GM18861 (cell line): ENCODE measurements around the gene MYO1E.
"Not testable (repeated sequence)": the region's sequence is repeated elsewhere in the genome, so short reads cannot be mapped to it uniquely, and the experiment has no call there.

Source experiments
- ATAC-seq: cut with Tn5 transposase; IDR thresholded peaks from one replicate; pipeline ENCODE4 v1.9.1; 2021; ENCODE audit not compliant: unreplicated experiment

Gene MYO1E

DNA sequence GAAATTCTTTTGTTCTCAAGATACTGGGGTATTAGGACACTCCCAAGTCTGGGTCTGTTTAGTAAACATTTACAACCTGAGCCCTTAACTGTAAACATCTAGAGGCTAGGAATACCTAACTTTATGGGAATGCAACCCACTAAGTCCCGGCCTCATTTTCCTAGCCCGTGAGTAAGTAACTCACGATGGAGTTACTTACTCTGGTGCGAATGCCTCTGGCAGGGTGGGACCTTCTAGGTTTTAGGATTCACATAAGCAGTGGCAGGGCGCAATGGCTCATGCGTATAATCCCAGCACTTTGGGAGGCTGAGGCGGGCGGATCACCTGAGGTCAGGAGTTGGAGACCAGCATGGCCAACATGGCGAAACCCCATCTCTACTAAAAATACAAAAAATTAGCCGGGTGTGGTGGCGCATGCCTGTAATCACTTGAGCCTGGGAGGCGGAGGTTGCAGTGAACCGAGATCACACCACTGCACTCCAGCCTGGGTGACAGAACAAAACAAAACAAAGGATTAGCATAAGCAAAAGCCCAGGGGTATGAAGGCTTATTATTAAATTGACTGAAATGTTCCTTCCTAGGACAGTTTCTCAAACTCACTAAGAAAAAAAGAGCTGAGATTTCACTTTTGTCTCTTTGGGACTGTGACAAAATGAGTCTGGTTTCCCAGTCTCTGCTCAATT lies 14.7 kb upstream of the MYO1E start:
- not testable (repeated sequence) for ATAC-seq

DNA sequence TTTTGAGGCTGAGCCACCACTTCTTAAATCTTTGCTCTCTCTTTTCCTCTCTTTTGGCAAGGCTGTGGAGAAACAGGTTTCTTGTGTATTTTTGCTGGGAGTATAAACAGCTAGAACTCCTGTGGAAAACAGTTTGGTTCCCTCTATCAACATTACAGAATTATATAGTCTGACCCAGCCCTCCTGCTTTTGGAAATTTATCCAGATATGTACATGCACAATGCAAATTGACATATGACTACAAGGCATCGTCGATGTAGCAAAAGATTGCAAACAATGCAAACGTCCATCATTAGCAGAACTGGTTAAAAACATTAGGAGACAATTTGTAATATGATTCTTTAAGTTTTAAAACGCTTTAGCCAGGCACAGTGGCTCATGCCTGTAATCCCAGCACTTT lies 12.5 kb upstream of the MYO1E start:
- ATAC-seq, result no peak

DNA sequence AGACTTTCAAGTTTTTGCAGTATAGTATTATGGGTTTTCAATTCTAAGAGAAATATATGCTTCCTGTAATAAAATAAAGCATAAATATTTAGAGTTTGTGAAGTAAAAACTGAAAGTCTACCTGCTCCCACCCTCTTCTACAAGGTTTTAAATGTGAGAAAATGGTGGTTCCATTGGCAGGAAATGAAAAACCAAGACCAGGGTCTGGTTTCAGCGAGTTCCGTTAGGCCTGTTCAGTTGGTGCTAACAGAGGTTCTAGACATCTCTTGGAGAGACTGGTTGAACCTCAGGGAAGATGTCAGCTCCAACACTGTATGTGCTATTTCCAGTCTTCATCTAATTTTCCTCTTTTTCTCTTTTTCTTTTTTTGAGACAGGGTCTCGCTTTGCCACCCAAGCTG lies 11.8 kb upstream of the MYO1E start:
- no peak for ATAC-seq

DNA sequence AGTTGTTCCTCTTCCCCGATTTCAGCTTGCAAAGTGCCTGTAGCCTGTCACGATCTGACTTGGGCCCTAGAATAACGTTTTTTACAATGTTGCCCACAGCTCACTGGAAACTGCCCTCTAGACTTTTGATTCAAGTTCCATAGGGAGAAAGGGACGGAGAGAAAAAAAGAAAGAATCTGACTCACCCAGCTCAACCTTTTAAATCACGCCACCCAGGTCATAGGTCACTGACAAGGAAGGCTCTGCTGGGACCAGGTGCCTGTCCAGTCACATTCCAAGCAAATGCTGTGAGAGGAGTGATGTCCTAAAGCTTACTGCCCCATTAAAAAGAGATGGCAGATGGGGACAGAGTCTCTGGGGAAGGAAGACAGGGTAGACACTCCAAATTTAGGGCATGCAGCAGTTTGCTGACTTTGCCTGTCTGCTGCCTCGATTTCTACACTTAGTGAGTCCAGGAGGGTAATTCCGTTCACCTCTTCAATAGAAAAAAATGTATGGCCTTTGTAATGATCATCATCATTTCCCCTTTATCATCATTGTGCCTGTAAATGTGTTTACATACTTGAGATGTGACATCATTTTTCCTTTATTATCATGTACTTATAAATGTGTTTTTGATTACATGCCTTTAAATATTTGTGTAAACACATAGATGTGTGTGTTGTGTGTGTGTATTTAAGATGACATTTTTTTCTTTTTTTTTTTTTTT lies 8.4 kb upstream of the MYO1E start:
- no peak for ATAC-seq

DNA sequence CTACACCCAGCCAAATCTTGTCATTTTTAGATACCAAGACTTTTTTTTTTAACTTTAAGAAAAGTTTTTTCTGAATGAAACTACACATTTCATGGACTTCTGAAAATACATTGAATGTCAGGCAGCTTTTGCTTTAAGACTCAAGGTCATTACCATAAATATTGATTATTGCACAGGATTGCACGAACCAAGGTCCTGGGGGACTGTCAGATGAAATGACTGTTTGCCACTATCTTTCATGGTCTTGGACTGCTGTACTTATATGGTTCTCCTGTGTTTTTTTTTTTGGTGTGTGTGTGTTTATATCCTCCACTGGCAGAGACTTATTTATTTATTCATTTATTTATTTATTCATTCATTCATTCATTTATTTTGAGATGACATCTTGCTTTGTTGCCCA lies 6.9 kb upstream of the MYO1E start:
- no peak for ATAC-seq

DNA sequence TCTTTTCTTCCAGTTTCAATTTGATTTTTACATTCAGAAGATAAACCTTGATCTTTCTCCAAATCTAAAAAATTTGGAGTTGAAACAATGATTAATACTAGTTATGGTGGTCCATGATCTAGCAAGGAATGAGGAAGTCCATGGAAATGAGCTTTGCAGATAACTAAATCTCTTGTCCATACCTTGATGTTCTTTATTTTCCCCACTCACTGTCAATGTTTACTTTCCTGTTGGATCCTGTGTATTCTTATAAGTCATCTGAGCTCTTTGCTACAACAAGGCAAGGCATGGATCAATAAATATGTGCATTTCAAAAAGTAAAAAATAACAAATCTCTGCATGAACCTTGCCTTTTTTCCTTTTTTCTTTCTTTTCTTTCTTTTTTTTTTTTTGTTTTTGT lies 6.2 kb upstream of the MYO1E start:
- ATAC-seq, result no peak

DNA sequence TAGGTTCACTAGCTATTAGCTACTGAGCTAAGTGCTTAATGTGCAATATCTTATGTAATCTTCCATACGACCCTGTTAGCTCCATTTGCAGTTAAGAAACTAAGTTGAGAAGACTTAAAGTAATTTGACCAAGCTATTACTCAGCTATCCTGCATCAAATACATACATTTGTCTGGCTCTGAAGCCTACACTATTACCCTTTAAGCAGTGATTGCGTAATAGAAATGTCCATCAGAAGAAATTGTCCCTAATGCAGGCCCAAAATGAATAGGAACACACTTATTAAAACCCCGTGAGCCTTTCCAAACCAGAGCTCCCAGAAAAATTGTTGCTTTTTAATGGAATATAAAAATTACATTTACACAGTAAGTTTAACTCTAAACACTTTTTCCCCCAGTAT lies 5.3 kb upstream of the MYO1E start:
- no peak for ATAC-seq

DNA sequence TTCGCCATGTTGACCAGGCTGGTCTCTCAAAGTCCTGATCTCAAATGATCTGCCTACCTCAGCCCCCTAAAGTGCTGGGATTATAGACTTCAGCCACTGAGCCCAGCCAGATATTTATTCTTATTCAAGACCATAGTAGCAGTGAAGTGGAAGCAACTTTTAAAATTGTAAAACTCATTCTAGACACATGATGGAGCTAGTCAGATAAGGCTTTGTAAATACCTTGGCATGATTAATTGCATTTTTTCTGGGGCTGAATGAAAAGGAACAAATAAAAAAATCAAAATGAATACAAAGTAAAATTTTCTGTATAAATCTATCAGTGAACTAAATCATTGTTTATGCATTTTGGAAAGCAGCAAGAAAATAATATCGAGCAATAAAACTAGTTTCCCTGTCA lies 4.1 kb upstream of the MYO1E start:
- ATAC-seq, result no peak

DNA sequence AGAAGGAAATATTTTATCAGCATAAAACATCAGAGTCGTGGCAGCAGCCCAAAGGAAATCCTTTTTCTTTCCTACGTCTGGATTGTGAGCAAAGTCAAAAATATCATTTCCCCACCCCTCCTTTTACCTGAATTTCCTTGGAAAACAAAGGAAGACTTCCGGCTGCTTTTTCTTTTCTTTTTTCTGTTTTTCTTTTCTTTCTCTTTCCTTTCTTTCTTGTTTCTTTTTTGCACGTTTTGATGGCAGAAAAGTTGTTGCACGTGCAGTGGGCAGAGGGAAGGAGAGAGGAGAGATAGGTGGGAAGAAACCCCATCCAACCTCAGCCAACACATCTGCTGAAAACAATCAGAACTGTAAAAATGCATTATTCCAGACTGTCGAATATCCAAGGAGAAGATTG lies 544 bp upstream of the MYO1E start:
- no peak for ATAC-seq

DNA sequence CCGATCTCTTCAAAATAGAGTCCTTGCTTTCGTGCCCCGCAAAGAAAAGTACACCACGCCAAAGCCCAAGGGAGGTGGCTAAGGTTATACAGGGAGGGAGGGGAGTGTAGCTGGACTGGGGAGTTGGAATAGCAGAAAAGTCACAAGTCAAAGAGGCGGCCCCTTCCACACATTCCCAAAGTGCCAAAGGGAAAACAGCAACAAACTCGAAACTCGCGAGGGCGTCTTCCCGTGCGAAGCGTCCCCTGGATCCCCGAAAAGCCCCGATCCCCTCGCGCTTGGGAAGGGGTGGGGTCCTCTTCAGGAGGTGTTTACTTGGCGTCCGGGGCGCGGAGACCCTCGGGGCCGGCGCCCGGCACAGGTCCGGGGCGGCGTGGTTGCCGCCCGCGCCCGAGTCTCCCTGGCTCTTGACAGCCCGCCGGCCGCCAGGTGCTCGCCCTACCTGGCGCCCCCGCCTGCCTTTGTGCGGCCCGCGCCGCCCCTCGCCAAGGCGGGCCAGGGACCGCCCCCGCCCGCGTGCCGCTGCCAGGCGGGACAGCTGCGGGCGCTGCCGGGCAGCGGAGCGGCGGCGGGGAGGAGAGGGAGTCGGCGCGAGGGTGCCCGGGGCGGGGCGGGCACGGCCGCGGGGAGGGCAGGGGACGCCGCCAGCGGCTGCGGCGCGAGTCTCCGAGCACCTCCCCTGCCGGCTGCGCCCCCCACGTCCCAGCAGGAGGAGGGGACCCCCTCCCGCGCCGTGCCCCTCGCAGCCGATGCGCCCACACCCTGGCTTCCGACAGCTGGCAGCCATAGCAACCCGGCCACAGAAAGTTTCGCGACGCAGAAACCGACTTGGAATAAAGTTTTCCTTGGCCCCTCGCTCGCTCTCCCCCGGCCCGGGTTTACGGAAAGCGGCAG lies 966 bp downstream of the MYO1E start:
- no peak for ATAC-seq

DNA sequence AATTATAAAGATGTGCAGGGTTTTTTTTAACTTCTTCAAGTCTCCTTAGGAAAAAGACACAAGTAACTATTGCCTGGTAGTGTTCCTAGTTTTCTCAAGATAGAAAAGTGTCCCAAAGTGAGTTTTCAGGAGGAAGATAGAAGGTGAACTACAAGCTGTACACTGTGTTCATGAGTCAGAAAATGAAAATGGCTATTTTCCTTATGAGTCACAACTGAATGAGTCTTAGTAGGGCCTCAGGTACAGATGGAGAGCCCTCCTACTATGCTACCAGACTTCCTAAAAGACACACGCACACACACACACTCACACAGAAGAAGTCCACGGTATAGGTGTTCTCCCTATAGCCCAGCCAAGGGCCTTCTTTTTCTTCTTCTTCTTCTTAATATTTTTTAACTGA lies 3.1 kb downstream of the MYO1E start:
- peak; percentile 28 for ATAC-seq

DNA sequence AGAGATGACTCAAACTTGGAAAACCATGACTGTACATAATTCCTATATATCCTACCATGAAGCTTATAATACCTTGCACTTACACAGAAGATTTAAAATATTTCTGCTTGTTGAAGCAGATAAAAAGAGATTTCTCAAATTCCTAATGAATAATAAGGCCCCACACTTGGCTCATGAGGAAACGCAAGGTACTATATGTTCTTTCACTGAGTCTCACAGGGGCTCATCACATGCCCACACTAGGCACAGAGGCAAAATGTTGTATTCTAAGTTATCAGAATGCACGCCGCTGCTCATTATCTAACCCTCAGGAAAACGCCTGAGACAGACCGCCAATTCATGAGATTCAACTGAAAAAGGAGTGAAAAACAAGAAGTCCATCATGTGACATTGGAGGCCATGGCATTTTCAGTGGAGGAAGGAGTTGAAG lies 5.6 kb downstream of the MYO1E start:
- no peak for ATAC-seq

DNA sequence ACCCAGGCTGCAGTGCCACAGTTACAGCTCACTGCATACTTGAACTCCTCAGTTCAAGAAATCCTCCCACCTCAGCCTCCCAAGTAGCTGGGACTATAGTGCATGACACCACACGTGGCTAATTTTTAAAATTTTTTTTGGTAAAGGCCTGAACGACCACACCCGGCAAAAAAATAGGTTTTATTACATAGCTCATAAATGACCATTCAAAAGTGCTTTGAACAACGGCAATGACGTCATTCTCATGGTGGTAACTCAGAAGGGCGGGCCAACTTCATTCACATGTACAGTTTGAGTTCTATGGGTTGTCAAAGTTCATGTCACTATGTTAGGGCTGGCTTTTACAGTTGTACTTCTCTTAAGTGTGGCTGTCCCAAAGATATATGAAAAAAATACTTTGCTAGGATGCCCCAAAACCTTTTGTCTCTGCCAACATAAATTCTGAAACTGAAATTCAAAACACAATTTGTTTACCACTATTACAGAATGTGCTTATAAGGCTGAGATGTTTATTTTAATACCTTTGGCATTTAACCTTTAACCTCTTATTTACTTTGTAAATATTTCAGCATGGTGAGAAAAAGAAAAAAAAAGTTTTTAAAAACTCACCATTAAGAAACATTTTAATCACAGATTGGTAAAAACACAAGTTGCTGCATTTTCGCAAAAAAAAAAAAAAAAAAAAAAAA lies 6.2 kb downstream of the MYO1E start:
- ATAC-seq, result no peak

DNA sequence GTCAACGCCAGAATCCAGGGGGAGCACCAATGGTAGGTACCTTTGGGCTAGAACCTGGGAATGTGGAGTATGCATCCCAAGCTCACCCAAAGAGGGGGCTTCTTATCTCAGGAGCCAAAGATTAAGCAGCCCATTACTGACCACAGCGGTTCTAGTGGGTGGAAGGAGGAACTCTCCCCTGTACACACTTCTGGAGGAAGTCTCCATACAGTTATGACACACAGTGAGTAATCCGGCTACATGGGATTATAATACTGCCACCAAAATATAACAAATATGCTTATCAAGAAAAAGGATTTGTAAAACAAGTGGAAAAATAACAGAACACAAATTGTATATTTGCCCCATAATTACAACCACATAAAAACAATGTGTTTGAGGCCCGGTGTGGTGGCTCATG lies 8.4 kb downstream of the MYO1E start:
- ATAC-seq, result no peak

DNA sequence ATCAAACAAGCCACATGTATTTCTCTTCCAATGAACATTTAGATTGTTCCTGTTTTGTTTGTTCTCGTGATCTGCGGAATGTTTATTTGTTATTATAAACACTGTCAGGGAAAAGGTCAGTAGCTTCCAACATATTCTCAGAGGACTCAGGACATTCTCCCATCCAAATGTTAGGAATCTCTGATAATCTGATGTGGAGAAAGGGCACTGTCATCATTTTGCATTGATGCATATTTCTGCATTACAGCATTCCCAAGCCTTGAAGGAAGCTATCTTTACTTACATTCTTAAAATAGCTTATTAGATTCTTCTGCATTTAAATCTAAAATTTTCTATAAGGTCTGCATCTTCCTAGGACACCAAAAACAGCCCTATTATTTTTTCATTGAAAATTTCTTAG lies 10.3 kb downstream of the MYO1E start:
- ATAC-seq, result no peak

DNA sequence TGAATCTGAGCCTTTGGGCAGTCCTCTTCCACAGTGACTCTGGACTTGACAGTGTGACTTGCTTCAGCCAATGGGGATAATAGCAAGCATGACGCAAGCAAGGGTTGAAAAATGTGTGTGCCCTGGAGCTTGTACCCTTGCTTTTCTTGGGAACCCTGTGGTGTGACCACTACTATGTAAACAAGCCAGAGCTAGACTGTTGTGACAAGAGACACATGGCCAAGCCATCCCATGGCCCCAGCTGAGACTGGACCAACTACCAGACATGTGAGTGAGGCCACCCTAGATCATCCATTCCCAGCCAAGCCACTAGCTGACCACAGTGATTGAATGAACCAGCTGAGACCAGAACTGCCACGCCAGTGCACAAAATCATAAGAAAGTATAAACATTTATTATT lies 11.8 kb downstream of the MYO1E start:
- ATAC-seq, result no peak

DNA sequence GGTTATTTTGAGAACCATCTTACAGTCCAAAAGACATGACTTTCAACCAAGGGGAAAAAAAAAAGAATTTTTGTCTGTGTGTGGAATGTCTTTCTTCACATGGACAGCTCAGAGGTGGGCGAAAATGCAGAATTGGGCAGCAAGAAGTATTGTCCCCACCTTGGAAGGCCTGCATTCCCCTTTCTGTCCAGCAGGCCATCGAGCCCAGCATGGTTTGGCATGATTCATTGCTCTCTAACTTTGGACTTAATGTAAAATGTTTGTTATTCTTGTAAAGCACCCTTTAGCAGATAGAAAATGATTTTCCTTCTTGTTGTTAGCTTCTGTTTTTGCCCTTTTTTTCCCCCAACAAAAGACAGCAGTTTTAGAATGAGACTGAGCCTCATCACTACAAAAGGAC lies 12.4 kb downstream of the MYO1E start:
- ATAC-seq, result no peak

DNA sequence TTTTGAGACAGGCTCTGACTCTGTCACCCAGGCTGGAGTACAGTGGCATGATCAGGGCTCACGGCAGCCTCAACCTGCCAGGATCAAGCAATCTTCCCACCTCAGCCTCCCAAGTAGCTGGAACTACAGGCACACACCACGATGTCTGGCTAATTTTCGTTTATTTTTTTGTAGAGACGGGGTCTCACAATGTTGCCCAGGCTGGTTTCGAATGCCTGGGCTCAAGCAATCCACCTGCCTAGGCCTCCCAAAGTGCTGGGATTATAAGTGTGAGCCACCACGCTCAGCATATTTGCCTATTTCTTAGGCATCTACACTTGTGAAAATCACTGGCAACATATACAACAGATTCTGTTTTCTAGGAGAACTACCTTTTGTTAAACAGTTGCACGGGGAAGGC lies 16.9 kb downstream of the MYO1E start:
- ATAC-seq, result no peak

DNA sequence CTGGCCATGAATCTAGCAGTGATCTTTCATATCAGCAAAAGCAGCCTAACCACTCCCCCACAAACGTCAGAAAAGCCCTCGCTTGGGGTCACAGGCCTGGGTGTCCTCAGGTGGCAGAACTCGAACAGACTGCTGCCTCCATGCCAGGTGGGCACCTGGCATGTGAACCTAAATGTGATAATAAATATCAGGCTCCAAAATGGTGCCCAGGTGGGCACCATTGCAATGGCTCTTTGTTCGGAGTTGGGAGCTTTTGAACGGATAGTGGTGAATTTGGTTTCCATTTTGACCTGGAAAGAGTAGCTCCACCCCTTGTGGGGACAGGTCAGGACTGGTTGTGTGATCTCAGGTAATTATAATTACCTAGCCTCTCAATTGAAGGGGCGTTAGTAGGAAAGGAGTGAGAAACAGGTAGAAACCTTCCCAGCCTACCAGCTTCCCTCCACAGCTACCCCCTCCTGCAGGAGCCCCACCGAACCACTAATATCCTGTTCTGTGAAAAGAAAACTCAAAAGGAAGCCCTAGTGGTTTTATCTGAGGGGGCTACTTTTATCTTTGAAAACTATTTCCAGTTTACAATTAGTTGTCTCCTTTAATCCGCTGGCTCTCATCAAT lies 18.1 kb downstream of the MYO1E start:
- ATAC-seq, result no peak

DNA sequence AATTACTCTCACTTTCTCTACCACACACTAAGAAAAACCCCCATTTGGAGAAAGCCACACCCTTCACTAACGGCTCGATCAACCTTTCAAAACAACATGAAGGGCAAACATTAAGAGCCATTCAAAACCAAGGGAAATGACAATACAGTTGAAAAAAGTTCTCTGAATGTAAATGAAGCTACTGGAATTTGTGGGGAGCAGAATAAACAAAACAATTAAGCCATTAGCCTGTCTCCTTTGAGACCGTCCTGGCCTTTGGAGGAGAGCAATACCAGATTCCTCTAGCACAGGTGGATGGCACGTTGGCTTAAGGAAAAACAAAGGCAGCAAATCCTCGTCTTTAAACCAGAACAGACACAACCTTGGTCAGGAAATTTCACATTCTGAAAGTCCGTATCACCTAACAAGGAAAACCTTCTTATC lies 18.7 kb downstream of the MYO1E start:
- ATAC-seq, result no peak

DNA sequence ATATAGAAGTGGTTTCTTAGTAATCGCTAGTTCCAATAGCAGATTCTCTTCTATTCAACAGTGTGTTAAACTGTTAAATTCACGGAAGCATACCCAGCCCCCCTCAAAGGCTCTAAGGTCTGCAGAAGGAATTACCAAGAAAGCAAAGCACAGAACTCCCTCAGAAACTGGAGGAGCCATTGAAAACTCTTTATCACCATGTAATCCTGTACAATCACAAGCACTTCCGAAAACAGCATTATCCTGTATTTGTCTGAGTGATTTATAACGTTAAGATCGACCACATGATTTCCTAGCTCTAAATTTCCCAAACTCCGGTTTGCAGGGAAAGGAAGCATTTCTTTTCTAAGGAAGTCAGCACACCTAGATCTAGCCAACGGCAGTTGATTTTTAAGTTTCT lies 20.0 kb downstream of the MYO1E start:
- no peak for ATAC-seq
